OCI-M2 (cell line): Measurements from ENCODE around the gene GARS1.
"Not testable (repeated sequence)": the region's sequence is repeated elsewhere in the genome, so short reads cannot be mapped to it uniquely, and the experiment has no call there.

Source experiments
- DNase-seq: peaks from one replicate; lab custom pipeline; 2025; ENCODE audit not compliant: unreplicated experiment; lab: John Stamatoyannopoulos, UW

GARS1 gene

DNA sequence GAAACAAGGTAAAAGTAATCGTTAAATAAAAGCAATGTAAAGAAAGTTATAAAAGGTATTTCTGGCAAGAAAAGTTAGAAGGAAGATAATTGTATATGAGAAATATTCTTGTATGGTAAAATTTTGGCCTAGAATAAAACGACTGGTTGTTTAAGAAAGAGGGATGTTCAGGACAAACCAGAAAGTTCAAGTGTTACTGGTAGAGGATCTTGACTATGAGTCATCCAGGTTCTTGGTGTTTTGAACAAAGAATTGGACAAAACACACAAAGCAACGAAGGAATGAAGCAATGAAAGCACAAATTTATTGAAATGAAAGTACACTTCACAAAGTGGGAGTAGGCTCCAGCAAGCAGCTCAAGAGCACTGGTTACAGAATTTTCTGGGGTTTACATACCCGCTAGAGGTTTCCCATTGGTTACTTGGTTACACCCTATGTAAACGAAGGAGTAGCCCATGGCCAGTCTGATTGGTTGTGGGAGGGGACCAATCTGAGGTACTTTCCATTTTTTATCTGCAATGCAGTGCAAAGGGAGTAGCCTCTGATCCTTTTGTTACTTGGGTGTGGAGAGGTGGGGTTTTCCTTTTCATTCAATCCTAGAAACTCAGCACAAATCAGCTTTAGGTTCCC, 22.4 kb upstream of the GARS1 start:
- no peak for DNase-seq

DNA sequence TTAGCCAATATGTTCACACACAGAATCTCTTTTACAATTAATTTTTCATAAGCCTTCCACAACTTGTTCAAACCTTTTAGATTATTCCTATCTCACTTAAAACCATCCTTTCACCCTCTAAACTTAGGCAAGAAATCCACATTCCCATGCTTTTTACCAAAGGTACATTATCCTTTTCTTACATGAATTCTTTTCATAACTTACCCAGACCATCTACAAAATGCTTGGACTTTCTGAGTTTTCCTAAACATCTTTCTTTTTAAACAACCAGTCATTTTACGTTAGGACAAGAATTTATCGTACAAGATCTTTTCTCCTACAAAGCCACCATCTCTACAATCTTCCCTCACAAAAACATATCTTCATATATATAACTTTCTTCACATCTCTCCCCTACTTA, 18.8 kb upstream of the GARS1 start:
- DNase-seq: no peak

DNA sequence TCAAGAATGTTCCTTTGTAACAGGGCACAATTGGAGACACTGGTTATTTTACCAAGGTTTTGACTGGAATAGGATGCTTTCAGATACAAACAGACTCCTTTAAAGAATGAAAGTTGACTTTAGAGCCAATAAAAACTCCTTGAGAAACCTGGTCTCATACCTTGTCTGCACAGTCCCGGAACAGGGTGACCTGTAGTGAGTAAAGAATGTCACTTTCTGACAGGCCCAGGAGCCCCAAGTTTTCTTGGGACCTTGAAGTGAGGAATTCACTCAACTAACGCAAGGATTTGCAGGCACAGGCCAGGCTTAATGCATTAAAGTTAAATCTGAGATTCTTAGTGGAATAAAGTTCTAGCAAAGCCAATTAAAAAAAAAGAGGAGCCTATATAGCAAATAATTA, 11.5 kb upstream of the GARS1 start:
- DNase-seq: no peak

DNA sequence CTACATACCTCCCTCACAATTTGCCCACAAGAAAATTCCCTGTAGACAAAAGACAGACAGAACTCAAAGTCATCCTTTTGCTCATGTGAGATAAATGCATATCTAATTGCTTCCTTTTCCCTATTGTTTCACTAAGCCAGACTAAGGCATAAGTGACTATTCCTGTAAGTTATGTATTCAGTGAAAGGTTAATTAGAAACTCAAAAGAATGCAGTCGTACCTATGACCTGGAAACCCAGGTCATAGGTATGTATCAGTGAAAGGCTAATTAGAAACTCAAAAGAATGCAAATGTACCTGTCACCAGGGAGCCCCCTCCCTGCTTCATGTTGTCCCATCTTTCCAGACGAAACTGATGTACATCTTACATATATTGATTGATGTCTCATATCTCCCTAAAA, 10.3 kb upstream of the GARS1 start:
- DNase-seq: no peak

DNA sequence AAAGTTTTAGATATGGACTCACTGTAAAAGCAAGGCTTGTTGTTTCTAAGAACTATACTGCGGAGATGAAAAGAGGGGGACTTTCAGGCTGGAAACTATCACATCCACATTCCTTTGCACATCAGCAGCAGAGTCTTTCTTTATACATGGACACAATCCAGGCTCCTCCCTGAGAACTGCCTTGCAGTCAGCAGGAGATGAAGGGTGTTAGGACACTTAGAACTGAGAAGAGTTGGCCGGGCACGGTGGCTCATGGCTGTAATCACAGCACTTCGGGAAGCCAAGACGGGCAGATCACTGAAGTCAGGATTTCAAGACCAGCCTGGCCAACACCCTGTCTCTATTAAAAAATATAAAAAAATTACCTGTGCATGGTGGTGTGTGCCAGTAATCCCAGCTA, 9.7 kb upstream of the GARS1 start:
- no peak for DNase-seq

DNA sequence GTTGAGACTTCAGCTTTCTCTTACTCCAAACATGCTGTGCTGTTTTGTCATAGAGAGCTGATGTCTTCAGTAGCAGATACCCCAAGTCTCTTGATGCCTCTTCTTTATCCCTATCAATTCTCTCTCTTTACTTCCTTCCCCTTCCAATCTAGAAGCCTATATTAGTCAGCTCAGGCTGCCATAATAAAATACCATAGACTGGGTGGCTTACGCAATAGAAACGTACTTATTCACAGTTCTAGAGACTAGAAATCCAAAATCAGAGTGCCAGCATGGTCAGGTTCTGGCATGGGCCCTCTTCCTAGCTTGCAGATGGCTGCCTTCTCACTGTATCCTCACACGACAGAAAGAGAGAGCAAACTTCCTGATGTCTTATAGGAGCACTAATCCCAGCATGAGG, 9.0 kb upstream of the GARS1 start:
- DNase-seq: no peak

DNA sequence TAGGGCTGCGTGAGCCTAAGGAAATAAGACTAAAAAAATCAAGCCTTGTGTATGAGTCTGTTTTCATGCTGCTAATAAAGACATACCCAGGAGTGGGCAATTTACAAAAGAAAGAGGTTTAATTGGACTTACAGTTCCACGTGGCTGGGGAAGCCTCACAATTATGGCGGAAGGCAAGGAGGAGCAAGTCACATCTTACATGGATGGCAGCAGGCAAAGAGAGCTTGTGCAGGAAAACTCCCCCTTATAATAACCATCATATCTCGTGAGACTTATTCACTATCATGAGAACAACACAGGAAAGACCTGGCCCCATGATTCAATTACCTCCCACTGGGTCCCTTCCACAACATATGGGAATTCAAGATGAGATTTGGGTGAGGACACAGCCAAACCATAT, 7.1 kb upstream of the GARS1 start:
- DNase-seq: not testable (repeated sequence)

DNA sequence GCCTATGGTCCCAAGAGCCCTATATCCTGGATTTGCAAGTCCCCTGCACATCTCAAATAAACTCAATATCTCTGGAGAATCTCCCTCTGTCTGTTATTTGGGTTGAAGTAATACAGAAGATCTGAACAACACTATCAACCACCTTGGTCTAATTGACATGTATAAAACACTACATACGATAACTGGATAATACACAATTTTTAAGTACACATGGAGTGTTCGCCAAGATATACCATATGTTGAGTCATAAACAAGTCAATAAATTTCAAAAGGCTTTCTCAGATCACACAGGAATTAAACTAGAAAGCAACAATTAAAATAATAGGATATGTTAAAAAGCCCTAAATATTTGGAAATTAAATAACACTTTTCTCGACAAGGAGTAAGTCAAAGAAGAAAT, 5.6 kb upstream of the GARS1 start:
- DNase-seq: no peak

DNA sequence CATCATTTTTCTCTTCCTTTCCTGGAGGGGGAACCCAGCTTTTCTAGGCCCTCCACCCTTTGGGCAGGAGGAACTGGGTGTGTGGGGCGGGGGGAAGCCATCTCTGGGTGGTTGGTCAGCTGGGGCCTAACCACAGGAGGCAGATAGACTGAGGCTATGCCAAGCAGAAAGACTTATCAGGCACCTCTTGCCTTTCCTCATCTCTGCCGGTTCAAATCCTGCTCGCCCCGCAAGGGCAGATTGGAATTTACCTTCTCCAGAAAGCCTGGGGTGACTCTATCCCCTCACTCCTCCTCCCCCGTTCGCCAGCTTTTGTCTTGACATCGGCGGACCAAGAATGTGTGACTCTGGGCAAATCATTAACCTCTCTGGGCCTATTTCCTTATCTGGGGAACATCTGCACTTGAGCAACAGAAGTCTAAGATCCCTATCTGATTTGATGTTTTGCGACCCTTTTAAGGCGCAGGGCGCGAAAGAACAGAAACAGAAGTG, 584 bp upstream of the GARS1 start:
- no peak for DNase-seq

DNA sequence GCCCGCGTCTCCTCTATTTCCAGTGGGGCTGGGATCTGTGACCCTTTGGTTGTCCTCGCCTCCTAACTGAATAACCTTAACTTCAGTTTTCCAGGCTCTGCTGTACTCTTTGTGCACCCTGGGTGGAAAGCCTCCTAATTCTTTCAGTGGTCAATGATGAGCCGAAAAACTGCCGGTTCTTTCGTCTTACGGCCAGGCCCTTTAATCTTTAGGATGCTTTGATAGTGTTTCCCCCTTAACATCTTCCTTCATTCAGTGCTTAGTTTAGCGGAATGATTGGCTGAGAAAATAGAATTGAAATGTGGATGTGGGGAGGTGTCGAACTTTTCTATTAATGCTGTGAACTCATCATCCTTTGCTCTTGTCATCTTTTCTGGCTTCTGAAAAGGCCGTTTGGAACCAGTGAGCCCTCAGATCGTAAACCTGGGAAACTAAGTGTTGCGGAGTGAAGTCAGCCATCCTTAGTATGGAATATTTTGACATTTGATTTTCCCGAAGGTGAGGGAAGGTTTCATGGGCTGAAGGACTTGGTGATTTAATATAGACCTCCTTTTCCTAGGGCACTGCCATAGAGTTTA, 847 bp downstream of the GARS1 start:
- DNase-seq: no peak

DNA sequence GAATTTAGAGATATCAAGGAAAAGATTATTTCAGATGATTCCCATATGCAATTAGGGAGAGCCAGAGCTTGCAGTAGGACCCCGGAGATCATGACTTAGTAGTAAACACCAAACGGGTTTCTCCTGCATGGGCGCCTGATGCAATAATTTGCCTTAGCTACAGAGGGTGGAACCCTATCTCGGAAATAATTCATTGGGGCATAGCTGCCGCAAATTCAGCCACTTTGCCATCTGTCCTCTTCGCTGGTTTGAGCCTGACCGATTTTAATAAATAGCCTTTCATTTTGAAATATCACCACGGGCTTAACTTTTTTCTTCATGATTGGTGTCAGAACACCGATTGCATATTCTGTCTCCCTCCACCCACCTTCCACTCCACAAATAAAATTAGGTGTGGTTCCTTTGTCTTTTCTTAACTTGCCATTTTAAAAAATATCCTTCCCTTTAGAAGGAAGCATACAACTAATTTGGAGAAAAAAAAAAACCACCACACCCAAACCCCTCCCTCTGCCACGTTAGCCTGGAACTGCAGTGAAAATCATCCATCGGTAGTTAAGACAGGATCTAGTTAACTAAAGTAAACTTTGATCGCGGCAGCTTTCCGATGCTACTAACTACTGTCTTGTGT, 1.4 kb downstream of the GARS1 start:
- DNase-seq: no peak

DNA sequence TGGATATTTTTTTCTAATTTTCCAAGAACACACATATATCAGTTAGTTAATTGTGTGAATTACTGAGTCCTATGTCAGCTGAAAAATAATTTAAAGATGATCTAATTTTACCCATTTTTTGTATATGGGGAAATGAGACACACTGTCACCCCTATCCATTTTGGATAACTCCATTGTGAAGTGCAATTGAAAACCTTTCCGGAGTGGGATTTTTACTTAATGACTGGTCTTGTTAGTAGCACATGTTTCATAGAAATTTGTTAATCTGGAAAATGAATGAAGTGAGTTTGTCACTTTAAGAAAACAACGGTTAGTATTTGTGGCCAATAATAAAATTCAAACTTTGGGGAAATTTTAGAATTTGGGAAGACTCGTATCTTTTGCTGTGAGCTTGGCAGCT, 2.0 kb downstream of the GARS1 start:
- DNase-seq: no peak

DNA sequence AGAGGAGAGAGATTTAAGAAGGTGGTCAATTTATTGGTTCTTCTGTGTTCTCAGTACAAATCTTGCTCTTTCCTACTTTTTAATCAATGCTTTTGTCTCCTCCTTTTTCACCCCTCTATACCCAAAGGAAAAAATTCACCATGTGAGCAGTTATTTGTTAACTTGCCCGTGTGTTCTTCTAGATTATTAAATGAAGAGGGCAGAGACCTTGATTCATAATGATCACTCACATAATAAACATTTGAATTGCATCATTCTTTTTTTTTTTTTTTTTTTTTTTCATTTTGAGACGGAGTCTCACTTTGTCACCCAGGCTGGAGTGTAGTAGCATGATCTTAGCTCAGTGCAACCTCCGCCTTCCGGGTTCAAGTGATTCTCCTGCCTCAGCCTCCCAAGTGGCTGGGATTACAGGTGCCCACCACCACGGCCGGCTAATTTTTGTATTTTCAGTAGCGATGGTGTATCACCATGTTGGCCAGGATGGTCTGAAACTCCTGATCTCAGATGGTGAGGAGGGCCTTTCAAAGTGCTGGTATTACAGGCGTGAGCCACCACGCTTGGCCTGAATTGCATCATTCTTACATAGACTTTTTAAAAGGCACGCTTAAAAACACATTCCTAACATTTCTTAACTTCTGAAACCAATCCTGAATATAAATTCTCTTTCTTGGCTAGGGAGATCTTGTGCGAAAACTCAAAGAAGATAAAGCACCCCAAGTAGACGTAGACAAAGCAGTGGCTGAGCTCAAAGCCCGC, 3.6 kb downstream of the GARS1 start:
- no peak for DNase-seq

DNA sequence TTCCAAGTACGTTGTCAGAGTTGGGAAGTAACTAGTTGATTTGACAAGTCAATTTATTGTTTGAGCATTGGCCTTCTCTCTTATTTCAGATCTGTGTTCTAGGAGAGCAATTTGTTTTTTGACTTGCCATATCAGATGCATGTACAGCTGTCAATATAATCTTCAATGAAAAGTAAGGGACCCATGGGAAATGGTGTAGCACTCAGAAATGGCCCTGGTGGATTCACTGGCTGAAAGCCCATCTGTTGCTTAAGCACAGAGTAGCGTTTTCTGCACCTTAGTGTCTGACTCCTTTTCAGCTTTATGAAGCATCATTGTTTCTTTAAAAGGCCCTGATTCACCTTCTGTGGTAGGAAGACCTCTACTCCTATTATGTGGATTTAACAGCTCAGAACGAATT, 10.2 kb downstream of the GARS1 start:
- DNase-seq: no peak

DNA sequence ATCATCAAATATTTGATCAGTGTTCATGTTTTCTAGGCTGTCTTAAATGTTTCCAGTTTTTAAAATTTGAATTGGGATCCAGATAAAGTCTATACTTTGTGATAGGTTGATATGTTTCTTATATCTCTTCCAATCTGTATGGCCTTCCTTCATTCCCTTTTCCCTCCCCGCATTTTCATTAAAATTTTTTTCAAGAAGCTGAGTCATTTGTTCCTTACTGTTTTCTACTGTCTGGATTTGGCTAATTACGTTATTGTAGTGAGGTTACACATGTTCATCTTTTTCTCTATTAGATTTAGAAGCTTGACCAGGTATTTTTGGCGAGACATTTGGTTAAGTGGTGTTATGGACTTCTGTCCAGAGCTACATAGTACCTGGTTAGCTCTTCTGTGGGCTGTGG, 11.2 kb downstream of the GARS1 start:
- no peak for DNase-seq

DNA sequence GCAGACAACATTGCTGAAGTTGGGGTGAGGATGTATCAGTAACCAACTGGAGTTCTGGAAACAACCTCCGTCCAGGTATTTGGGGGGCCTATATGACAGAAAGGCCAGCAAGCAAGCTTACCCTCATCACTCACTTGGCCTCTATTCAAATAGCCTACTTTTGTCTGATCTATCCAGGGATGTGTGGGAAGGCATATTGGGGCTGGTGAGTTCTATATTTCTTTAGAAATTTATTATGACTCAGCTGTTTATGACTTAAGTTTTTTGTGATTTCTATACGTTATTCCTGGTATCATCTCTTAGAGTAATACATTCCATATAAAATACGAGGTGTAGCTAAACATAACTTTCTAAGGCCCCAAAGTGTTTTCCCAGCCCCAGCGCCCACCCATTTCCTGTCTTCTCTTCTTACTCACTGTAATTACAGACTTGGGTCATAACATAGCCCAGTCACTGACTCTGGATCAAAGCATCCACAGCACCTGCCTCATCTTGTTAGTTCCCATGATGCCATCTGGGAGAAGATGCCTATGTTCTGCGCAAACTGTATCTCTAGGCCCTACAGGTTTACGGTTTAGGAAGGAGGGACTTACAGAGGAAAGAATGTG, 18.1 kb downstream of the GARS1 start:
- DNase-seq: no peak

DNA sequence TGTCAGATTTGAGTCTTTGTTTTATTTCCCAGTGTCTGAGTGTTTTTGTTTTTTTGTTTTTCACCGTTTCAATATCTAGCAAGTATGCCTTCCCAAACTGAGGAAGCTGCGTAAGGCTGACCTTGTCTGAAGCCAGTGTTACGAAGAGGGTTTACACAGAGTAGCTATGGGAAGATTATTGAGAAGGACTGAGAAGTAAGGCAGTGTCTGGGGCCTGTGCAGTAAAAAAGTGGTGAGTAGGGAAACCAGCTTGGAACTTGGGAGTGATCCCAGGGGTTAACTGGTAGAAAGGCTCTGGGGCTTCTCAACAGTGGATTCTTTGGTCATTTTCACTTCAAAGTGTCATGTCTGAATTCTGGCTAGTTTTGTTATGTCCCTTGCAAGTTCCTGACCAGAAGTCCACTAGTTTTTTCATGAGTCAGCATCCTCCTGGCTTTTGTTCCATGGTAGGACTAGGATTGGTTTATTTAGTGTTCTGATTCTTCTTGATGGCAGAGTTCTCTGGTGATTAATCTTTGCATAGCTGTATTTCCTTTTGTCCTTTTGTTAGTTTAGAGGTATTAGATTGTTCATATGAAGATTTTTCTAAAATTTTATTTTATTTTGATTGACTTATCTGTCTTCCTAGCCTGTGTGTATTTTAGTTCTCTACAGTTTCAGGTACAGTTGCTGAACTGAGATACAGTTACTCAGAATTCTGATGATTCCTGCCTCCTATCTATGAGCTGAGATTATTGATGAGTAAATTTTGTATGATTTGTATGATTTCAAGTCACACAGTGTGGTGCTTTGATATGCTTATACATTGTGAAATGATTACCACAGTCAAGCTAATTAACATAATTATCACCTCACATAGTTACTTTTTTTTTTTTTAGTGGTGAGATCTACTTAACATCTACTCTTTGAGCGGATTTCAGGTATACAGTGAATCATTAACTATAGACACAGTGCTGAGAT, 19.0 kb downstream of the GARS1 start:
- DNase-seq: no peak

DNA sequence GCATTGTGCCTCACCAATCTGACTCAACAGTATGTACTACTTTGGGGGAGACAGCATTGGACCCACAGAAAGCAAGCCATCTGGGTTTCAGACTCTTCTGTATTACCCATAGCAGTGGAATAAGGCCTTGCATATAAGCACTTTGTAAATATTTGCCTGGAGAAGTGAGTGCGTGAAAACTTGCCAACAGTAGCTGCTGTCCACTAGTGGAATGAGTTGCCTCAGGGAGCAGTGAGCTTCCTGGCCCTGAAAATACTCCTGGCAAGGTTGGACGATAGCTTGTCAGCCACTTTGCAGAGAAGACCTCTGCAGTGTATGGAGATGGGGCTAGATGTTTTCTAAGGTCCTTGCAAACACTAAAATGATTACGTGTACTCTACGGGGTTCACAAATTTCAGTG, 21.6 kb downstream of the GARS1 start:
- no peak for DNase-seq

DNA sequence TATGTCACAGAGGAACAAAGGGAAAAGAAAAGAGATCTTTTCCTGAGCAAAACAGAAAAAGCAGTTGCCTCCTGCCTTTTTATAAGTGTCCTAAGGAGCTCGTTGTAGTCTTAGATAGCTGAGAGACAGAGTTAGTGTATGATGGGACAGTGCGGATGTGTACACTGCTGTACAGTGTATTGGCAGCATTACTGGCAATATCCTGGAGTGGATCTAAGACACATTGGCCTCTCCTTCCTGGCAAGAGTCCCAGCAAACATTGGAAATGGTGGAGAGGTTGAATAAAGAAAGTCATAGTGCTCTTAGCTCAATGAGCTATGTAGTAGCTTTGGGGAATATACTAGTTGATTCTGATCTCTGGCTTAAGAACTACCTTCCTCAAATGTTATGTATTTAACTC, 22.7 kb downstream of the GARS1 start:
- DNase-seq: no peak

DNA sequence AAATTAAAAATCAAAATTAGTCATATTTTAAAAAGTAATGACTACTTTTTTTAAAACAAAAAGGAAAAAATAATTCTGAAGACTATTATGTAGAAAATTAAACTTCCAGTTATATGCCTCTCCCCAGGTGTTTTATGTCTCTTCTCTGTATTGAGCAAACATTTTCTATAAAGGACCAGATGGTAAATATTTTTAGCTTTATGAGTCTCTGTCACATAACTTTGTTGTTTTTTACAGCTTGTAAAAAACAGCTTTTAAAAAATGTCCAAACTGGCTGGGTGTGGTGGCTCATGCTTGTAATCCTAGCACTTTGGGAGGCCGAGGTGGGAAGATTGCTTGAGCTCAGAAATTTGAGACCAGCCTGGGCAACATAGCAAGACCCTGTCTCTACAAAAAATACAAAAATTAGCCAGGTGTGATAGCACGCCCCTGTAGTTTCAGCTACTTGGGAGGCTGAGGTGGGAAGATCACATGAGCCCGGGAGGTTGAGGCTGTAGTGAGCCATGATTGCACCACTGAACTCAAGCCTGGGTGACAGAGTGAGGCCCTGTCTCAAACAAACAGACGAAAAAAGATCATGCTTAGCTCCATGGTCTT, 23.5 kb downstream of the GARS1 start:
- DNase-seq: no peak
